Endothelial cell of umbilical vein (primary cell): ENCODE results near the gene ING1. TPM values are rescaled to one million over a fixed set of nuclear protein-coding genes. Genes with fewer than 3 reads are reported as not detected.
"Not testable (repeated sequence)": the region's sequence is repeated elsewhere in the genome, so short reads cannot be mapped to it uniquely, and the experiment has no call there.

Source experiments
- BruUV-seq: library from RNA; stranded (reverse); fragments of 400-500 nt; replicated peaks from 2 replicates; lab custom pipeline; 2021; lab: Mats Ljungman, UMichigan
- CTCF ChIA-PET: fragments of 300-600, 350-600 bp; sonication (Branson Sonifier 250); formaldehyde crosslinking; loops from one replicate; lab custom pipeline; 2021; ENCODE audit warnings: antibody characterized with exemption, inconsistent platforms; lab: Charles Lee
- POLR2A ChIA-PET: fragments of 300-600, 350-600 bp; sonication (Branson Sonifier 250); formaldehyde crosslinking; loops from one replicate; lab custom pipeline; 2021; ENCODE audit warnings: antibody characterized with exemption, inconsistent platforms; lab: Charles Lee
- DNase-seq: peaks from one replicate; pipeline ENCODE4 v3.0.0-alpha.2; 2011; ENCODE audit warnings: low read depth, low spot score
- FAIRE-seq: peaks from 2 replicates; lab custom pipeline; 2011; peaks lifted over from hg19 to GRCh38; lab: Jason Lieb, UNC
- H2AFZ ChIP-seq: 2 replicates; pipeline ENCODE4 v1.6.0; 2012; ENCODE audit warnings: low read depth, low read length, control low read depth, inconsistent platforms
- H3K27ac ChIP-seq: 2 replicates; pipeline ENCODE4 v1.5.1; 2011; ENCODE audit warnings: low read depth, mild to moderate bottlenecking, control low read depth, low read length, moderate library complexity; ENCODE audit not compliant: insufficient read depth
- H3K27me3 ChIP-seq, 2 experiments: 2 replicates each; pipeline versions ENCODE4 v1.6.0 to v1.6.1; 2011; ENCODE audit warnings: low read length in 2 of 2, mixed read lengths in 1 of 2; ENCODE audit not compliant: control insufficient read depth in 2 of 2, insufficient read depth in 2 of 2
- H3K36me3 ChIP-seq, 2 experiments: 2 replicates in 1 of 2; 3 replicates in 1 of 2; pipeline ENCODE4 v1.5.1; 2011; ENCODE audit warnings: low read length in 2 of 2, mild to moderate bottlenecking in 1 of 2, moderate library complexity in 1 of 2; ENCODE audit not compliant: control insufficient read depth in 2 of 2, insufficient read depth in 2 of 2; ENCODE audit errors: extremely low read depth in 1 of 2
- H3K4me1 ChIP-seq: 3 replicates; pipeline ENCODE4 v1.5.1; 2011; ENCODE audit warnings: mild to moderate bottlenecking, low read length; ENCODE audit not compliant: control insufficient read depth, insufficient read depth; ENCODE audit errors: extremely low read depth
- H3K4me2 ChIP-seq: 2 replicates; pipeline ENCODE4 v1.6.1; 2011; ENCODE audit warnings: low read length, control low read depth, mixed read lengths; ENCODE audit not compliant: insufficient read depth
- H3K4me3 ChIP-seq, 3 experiments: fragments of 200-600 bp in 1 of 3; sonication (generic), shearing (Covaris generic) in 1 of 3; replicated peaks in 1 of 3; 2 replicates each; pipeline ENCODE4 v1.5.1; 2011 to 2016; ENCODE audit warnings: control low read depth in 3 of 3, low read length in 3 of 3, mild to moderate bottlenecking in 2 of 3, inconsistent platforms in 1 of 3, low read depth in 1 of 3, moderate library complexity in 1 of 3; ENCODE audit not compliant: insufficient read depth in 1 of 3
- H3K79me2 ChIP-seq: 2 replicates; pipeline ENCODE4 v1.6.0; 2012; ENCODE audit warnings: low read length, inconsistent platforms; ENCODE audit not compliant: control insufficient read depth, insufficient read depth
- H3K9ac ChIP-seq: replicated peaks from 2 replicates; pipeline ENCODE3; 2011; ENCODE audit warnings: low read length, control low read depth; ENCODE audit not compliant: insufficient read depth; ENCODE audit errors: extremely low read depth
- H3K9me1 ChIP-seq: replicated peaks from 3 replicates; pipeline ENCODE4 v1.6.0; 2011; ENCODE audit warnings: mild to moderate bottlenecking, low read length; ENCODE audit not compliant: control insufficient read depth, insufficient read depth; ENCODE audit errors: extremely low read depth
- H3K9me3 ChIP-seq: replicated peaks from 2 replicates; pipeline ENCODE4 v1.5.1; 2012; ENCODE audit warnings: low read length, inconsistent platforms; ENCODE audit not compliant: control insufficient read depth, insufficient read depth
- H4K20me1 ChIP-seq: replicated peaks from 2 replicates; pipeline ENCODE3; 2011; ENCODE audit warnings: mild to moderate bottlenecking, low read length; ENCODE audit not compliant: control insufficient read depth, insufficient read depth; ENCODE audit errors: extremely low read depth
- CTCF ChIP-seq, 2 donors: IDR thresholded peaks; 1 replicate in 1 of 2; 2 replicates in 1 of 2; pipeline ENCODE4 v1.5.1; 2011; ENCODE audit warnings: low read length in 2 of 2, mild to moderate bottlenecking in 2 of 2, moderate library complexity in 2 of 2, control low read depth in 1 of 2, inconsistent platforms in 1 of 2, low read depth in 1 of 2; ENCODE audit not compliant: insufficient read depth in 1 of 2; ENCODE audit errors: extremely low read depth in 1 of 2
- EZH2 ChIP-seq: IDR thresholded peaks from 2 replicates; pipeline ENCODE4 v1.6.1; 2012; ENCODE audit warnings: borderline replicate concordance, low read depth, mild to moderate bottlenecking, moderate library complexity, low read length, inconsistent platforms; ENCODE audit not compliant: severe bottlenecking
- FOS ChIP-seq: IDR thresholded peaks from 2 replicates; pipeline ENCODE4 v1.6.1; 2011; ENCODE audit warnings: mild to moderate bottlenecking, low read length, moderate library complexity, borderline replicate concordance; ENCODE audit not compliant: insufficient read depth
- GATA2 ChIP-seq: IDR thresholded peaks from 2 replicates; pipeline ENCODE4 v1.7.0; 2011; ENCODE audit warnings: low read depth, mild to moderate bottlenecking, moderate library complexity, mixed read lengths, low read length; ENCODE audit not compliant: insufficient read length, insufficient read depth
- JUN ChIP-seq: IDR thresholded peaks from 2 replicates; pipeline ENCODE4 v1.6.1; 2011; ENCODE audit warnings: borderline replicate concordance, low read depth; ENCODE audit not compliant: insufficient read length, insufficient read depth
- MAX ChIP-seq: IDR thresholded peaks from 2 replicates; pipeline ENCODE4 v1.6.1; 2011; ENCODE audit not compliant: insufficient read depth, insufficient read length
- MYC ChIP-seq: IDR thresholded peaks from one replicate; pipeline ENCODE4 v1.6.1; 2011; ENCODE audit warnings: mild to moderate bottlenecking, low read depth, low read length
- POLR2AphosphoS5 ChIP-seq: IDR thresholded peaks from 2 replicates; pipeline ENCODE4 v1.6.1; 2012; ENCODE audit warnings: low read depth, mild to moderate bottlenecking, control low read depth, low read length, moderate library complexity; ENCODE audit not compliant: insufficient read depth
- dilution Hi-C: fragments of 300-500 bp; cut with MboI; formaldehyde crosslinking; loops from one replicate; pipeline ENCODE4 v1.15.0; 2019; ENCODE audit warnings: low sequenced_read_pairs; ENCODE audit not compliant: extremely low pct_ligation_motif_present
- intact Hi-C: fragments of 100-400 bp; cut with micrococcal nuclease; formaldehyde crosslinking; loops from one replicate; pipeline ENCODE4 v1.10.0; 2022
- polyA plus RNA-seq, 4 experiments: library from polyadenylated mRNA; depleted of rRNA in 3 of 4; stranded (reverse) in 3 of 4; unstranded in 1 of 4; fragments of >200 nt; gene quantifications; 2 replicates each; pipeline versions ENCODE4 v1.2.1 to v1.2.3, GENCODE V29; 2011 to 2012; ENCODE audit warnings: missing spikeins in 1 of 4
- total RNA-seq: library from RNA; stranded (reverse); gene quantifications from 2 replicates; pipeline ENCODE4 v1.2.3, GENCODE V29; 2021

ING1 gene
- total and polyA plus RNA-seq, 2 donors (not counting 3 experiments of a cell fraction or from before 2014, with no cell fraction given): 10.4 to 10.9 TPM

GRCh38 chr13:110726153-110726552 lies 12.7 kb downstream of the ING1 start:
- H3K4me3 ChIP-seq, H4K20me1 ChIP-seq, FAIRE-seq, H3K9ac ChIP-seq, H3K27me3 ChIP-seq, CTCF ChIA-PET, H3K27ac ChIP-seq, H3K9me3 ChIP-seq, POLR2A ChIA-PET, H3K4me1 ChIP-seq, H3K36me3 ChIP-seq, H3K79me2 ChIP-seq, H2AFZ ChIP-seq, BruUV-seq, H3K9me1 ChIP-seq, H3K4me2 ChIP-seq, DNase-seq, intact Hi-C loops, dilution Hi-C loops: not testable (repeated sequence)

GRCh38 chr13:110726726-110727125 lies 13.2 kb downstream of the ING1 start:
- H3K9me1 ChIP-seq: no peaks in the 10 kb centered on the region
- H3K4me2 ChIP-seq: no peak overlapping the region
- H3K27ac ChIP-seq: no peak overlapping the region
- DNase-seq (no peak), FAIRE-seq (no peak)
- CTCF ChIA-PET: no interaction called here
- H3K4me1 ChIP-seq: no peaks in the 10 kb centered on the region
- intact Hi-C loops: no loop called here
- no peaks in the 10 kb centered on the region for H4K20me1 ChIP-seq
- no peak overlapping the region for H2AFZ ChIP-seq
- H3K9me3 ChIP-seq: no peaks in the 10 kb centered on the region
- no TSS peak for BruUV-seq
- POLR2A ChIA-PET: no interaction called here
- H3K9ac ChIP-seq: no peak overlapping the region
- H3K4me3 ChIP-seq: no peak overlapping the region
- dilution Hi-C loops: no loop called here
- peaks cover 0 to 2% of the 10 kb centered on the region in 2 experiments for H3K36me3 ChIP-seq
- H3K27me3 ChIP-seq: no peaks in the 10 kb centered on the region
- TF ChIP-seq EZH2 (no peak), FOS (no peak), JUN (no peak), POLR2AphosphoS5 (no peak), CTCF (IDR thresholded peaks at IDR 0.05; ENCODE audit: extremely low read depth in 1 of 2, insufficient read depth in 1 of 2, low read depth in 1 of 2, low read length in 2 of 2) (no peak), MYC (no peak), MAX (no peak), GATA2 (no peak)
- no peaks in the 10 kb centered on the region for H3K79me2 ChIP-seq
